Trophoblast cell (in vitro differentiated cells and primary cell): ENCODE data around the gene ADCY9.

Experiments
- DNase-seq, 2 donors: peaks; one replicate each; pipeline ENCODE4 v3.0.0-alpha.2; 2016
- H2AFZ ChIP-seq: 2 replicates; pipeline ENCODE4 v1.6.1; 2013; ENCODE audit warnings: low read length, moderate library complexity, mild to moderate bottlenecking; ENCODE audit not compliant: insufficient read depth, poor library complexity
- H2AK5ac ChIP-seq: 2 replicates; pipeline ENCODE4 v1.6.1; 2013; ENCODE audit warnings: mild to moderate bottlenecking, low read length
- H2BK120ac ChIP-seq: 2 replicates; pipeline ENCODE4 v1.6.1; 2013; ENCODE audit warnings: low read length, mild to moderate bottlenecking, moderate library complexity; ENCODE audit not compliant: insufficient read depth, poor library complexity
- H2BK12ac ChIP-seq: 2 replicates; pipeline ENCODE4 v1.6.1; 2013; ENCODE audit warnings: mild to moderate bottlenecking, low read length, moderate library complexity
- H2BK5ac ChIP-seq: 2 replicates; pipeline ENCODE4 v1.6.1; 2013; ENCODE audit warnings: low read length, low read depth, moderate library complexity, mild to moderate bottlenecking; ENCODE audit not compliant: poor library complexity
- H3K14ac ChIP-seq: 2 replicates; pipeline ENCODE4 v1.6.1; 2013; ENCODE audit warnings: mild to moderate bottlenecking, low read length
- H3K18ac ChIP-seq: 2 replicates; pipeline ENCODE4 v1.6.1; 2013; ENCODE audit warnings: mild to moderate bottlenecking, low read length
- H3K23ac ChIP-seq: 2 replicates; pipeline ENCODE4 v1.6.1; 2013; ENCODE audit warnings: low read length
- H3K27ac ChIP-seq: 2 replicates; pipeline ENCODE4 v1.5.1; 2013; ENCODE audit warnings: low read depth, mild to moderate bottlenecking, inconsistent platforms, low read length, moderate library complexity
- H3K27me3 ChIP-seq: 2 replicates; pipeline ENCODE4 v1.6.1; 2013; ENCODE audit warnings: inconsistent platforms, mild to moderate bottlenecking, low read length, moderate library complexity; ENCODE audit not compliant: insufficient read depth
- H3K36me3 ChIP-seq, 2 experiments: 1 replicate in 1 of 2; 2 replicates in 1 of 2; pipeline ENCODE4 v1.6.1; 2013; ENCODE audit warnings: low read length in 2 of 2, mild to moderate bottlenecking in 2 of 2, moderate library complexity in 1 of 2; ENCODE audit not compliant: insufficient read depth in 2 of 2, control insufficient read depth in 1 of 2
- H3K4ac ChIP-seq: 2 replicates; pipeline ENCODE4 v1.6.1; 2013; ENCODE audit warnings: low read depth, mild to moderate bottlenecking, low read length, moderate library complexity
- H3K4me1 ChIP-seq, 2 experiments: 1 replicate in 1 of 2; 2 replicates in 1 of 2; pipeline ENCODE4 v1.6.1; 2013; ENCODE audit warnings: low read length in 2 of 2, mild to moderate bottlenecking in 2 of 2, moderate library complexity in 1 of 2; ENCODE audit not compliant: insufficient read depth in 2 of 2, control insufficient read depth in 1 of 2
- H3K4me2 ChIP-seq: 2 replicates; pipeline ENCODE4 v1.6.1; 2013; ENCODE audit warnings: inconsistent platforms, mild to moderate bottlenecking, low read length, moderate library complexity
- H3K4me3 ChIP-seq: 2 replicates; pipeline ENCODE4 v1.5.1; 2013; ENCODE audit warnings: mild to moderate bottlenecking, low read depth, low read length, inconsistent platforms
- H3K79me1 ChIP-seq: one replicate; pipeline ENCODE4 v1.6.1; 2013; ENCODE audit warnings: low read length
- H3K79me2 ChIP-seq: 2 replicates; pipeline ENCODE4 v1.6.1; 2013; ENCODE audit warnings: low read length, mild to moderate bottlenecking; ENCODE audit not compliant: control insufficient read depth, insufficient read depth, poor library complexity
- H3K9ac ChIP-seq: 2 replicates; pipeline ENCODE4 v1.6.1; 2013; ENCODE audit warnings: mild to moderate bottlenecking, low read length
- H3K9me3 ChIP-seq: 2 replicates; pipeline ENCODE4 v1.6.1; 2013; ENCODE audit warnings: low read depth, mild to moderate bottlenecking, control low read depth, inconsistent platforms, low read length; ENCODE audit not compliant: insufficient read depth
- H4K12ac ChIP-seq: 2 replicates; pipeline ENCODE4 v1.6.1; 2013; ENCODE audit warnings: low read depth, mild to moderate bottlenecking, low read length, moderate library complexity
- H4K8ac ChIP-seq: 2 replicates; pipeline ENCODE4 v1.6.1; 2013; ENCODE audit warnings: low read depth, mild to moderate bottlenecking, low read length, moderate library complexity
- H4K91ac ChIP-seq: one replicate; pipeline ENCODE4 v1.6.1; 2013; ENCODE audit warnings: low read depth, mild to moderate bottlenecking, low read length, moderate library complexity
- WGBS: extraction: QIAGEN DNeasy Blood & Tissue Kit; methylation state at CpG from one replicate; pipeline ENCODE4 v1.1.7; 2013; ENCODE audit warnings: missing lambda C conversion rate; ENCODE audit not compliant: insufficient read length, insufficient coverage; ENCODE audit errors: extremely low coverage; 5-methylcytosine and 5-hydroxymethylcytosine counted together

The ADCY9 gene

DNA sequence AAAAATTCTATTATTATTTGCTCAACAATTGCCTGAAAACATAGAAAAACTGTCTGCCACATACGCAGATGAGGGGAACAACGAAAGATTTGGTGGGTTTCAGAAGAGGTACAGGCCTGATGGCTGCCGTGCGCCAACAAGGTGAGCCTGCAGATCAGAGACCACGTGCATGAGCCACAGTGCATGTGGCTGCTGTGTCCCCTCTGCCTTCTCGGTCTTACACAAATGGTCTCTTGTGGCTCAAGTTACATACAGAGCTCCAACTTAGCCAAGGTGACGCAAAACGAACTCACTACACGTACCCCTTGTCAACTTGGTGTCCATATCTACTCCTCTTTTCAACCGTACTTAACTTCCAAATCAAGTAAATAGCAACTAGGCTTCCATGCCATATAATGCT lies 82.3 kb downstream of the ADCY9 start:
- no peak overlapping the region for H2BK12ac ChIP-seq
- no peak overlapping the region for H3K14ac ChIP-seq
- no peak overlapping the region for H2AK5ac ChIP-seq
- no CpG with 5 or more reads among the region's 10 CpGs for WGBS
- no peak overlapping the region for H3K9ac ChIP-seq
- H3K9me3 ChIP-seq, result no peaks in the 10 kb centered on the region
- no peak overlapping the region for H3K27ac ChIP-seq
- no peak overlapping the region for H3K4me3 ChIP-seq
- no peak overlapping the region for H3K4ac ChIP-seq
- H3K27me3 ChIP-seq, result no peaks in the 10 kb centered on the region
- no peak overlapping the region for H3K4me2 ChIP-seq
- no peak overlapping the region for H2BK5ac ChIP-seq
- no peak overlapping the region for H2AFZ ChIP-seq
- no peak overlapping the region for H4K91ac ChIP-seq
- no peaks in the 10 kb centered on the region for H3K79me1 ChIP-seq
- no peak overlapping the region for H4K12ac ChIP-seq
- no peak overlapping the region for H2BK120ac ChIP-seq
- H3K18ac ChIP-seq, result no peak overlapping the region
- no peaks in the 10 kb centered on the region for H3K4me1 ChIP-seq
- no peaks in the 10 kb centered on the region for H3K79me2 ChIP-seq
- no peak overlapping the region for H4K8ac ChIP-seq
- no peaks in the 10 kb centered on the region for H3K36me3 ChIP-seq
- H3K23ac ChIP-seq, result no peak overlapping the region
- no peak for DNase-seq

GRCh38 chr16:4032768-4033167 lies 83.5 kb downstream of the ADCY9 start:
- Histone ChIP-seq H3K23ac (no peak overlapping the region), H3K36me3 (no peaks in the 10 kb centered on the region), H3K9me3 (no peaks in the 10 kb centered on the region), H2AK5ac (no peak overlapping the region), H3K4me2 (no peak overlapping the region), H2BK120ac (no peak overlapping the region), H3K4me3 (no peak overlapping the region), H3K9ac (no peak overlapping the region), H2AFZ (no peak overlapping the region), H4K8ac (no peak overlapping the region), H3K79me2 (no peaks in the 10 kb centered on the region), H3K14ac (no peak overlapping the region), H3K4ac (no peak overlapping the region), H3K4me1 (no peaks in the 10 kb centered on the region), H2BK12ac (no peak overlapping the region), H3K27me3 (no peaks in the 10 kb centered on the region), H4K91ac (no peak overlapping the region), H3K79me1 (no peaks in the 10 kb centered on the region), H3K18ac (no peak overlapping the region), H3K27ac (no peak overlapping the region), H2BK5ac (no peak overlapping the region), H4K12ac (no peak overlapping the region)
- no CpG with 5 or more reads among the region's 13 CpGs for WGBS
- no peak for DNase-seq

DNA sequence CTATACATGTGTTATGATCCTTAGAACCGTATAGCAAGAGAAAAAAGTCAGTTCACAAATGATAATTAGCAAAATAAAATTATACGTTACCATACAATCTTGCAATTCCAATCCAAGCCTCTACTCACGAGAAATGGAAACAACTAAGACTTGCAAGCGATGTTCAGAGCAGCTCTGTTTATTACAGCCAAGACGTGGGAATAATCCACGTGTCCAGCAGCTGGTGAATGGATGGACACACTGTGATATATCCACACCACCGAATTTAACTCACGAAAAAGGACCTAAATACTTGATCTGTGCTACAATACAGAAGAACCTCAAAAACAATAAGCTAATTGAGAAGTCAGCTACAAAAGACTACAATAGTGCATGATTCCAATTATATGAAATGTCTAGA lies 88.1 kb downstream of the ADCY9 start:
- WGBS, result no CpG with 5 or more reads among the region's 8 CpGs
- no peaks in the 10 kb centered on the region for H3K4me1 ChIP-seq

GRCh38 chr16:4026854-4027253 lies 89.4 kb downstream of the ADCY9 start:
- no peak overlapping the region for H4K12ac ChIP-seq
- no peak overlapping the region for H2BK120ac ChIP-seq
- H3K27me3 ChIP-seq, result no peaks in the 10 kb centered on the region
- H3K79me1 ChIP-seq, result no peaks in the 10 kb centered on the region
- no peak overlapping the region for H3K23ac ChIP-seq
- H3K9me3 ChIP-seq, result peaks cover 2% of the 10 kb centered on the region
- no CpG with 5 or more reads among the region's 7 CpGs for WGBS
- H4K8ac ChIP-seq, result no peak overlapping the region
- H3K4me1 ChIP-seq, result no peaks in the 10 kb centered on the region
- no peak overlapping the region for H2AFZ ChIP-seq
- no peak overlapping the region for H3K14ac ChIP-seq
- no peak overlapping the region for H3K4me2 ChIP-seq
- no peak overlapping the region for H3K27ac ChIP-seq
- no peak overlapping the region for H2BK5ac ChIP-seq
- no peaks in the 10 kb centered on the region for H3K36me3 ChIP-seq
- H2AK5ac ChIP-seq, result no peak overlapping the region
- no peak overlapping the region for H3K4me3 ChIP-seq
- no peak for DNase-seq
- H2BK12ac ChIP-seq, result no peak overlapping the region
- no peaks in the 10 kb centered on the region for H3K79me2 ChIP-seq
- no peak overlapping the region for H4K91ac ChIP-seq
- no peak overlapping the region for H3K18ac ChIP-seq
- no peak overlapping the region for H3K9ac ChIP-seq
- H3K4ac ChIP-seq, result no peak overlapping the region

More for the DNA sequence above, 88.1 kb downstream of the ADCY9 start:
- Histone ChIP-seq H3K79me2 (no peaks in the 10 kb centered on the region), H2AFZ (no peak overlapping the region), H3K23ac (no peak overlapping the region), H3K4ac (no peak overlapping the region), H4K12ac (no peak overlapping the region), H3K4me2 (no peak overlapping the region), H2AK5ac (no peak overlapping the region), H2BK12ac (no peak overlapping the region), H3K14ac (no peak overlapping the region), H3K9ac (no peak overlapping the region), H4K91ac (no peak overlapping the region), H3K9me3 (peaks cover 2% of the 10 kb centered on the region), H3K27ac (no peak overlapping the region), H2BK5ac (no peak overlapping the region), H3K36me3 (no peaks in the 10 kb centered on the region), H2BK120ac (no peak overlapping the region), H3K79me1 (no peaks in the 10 kb centered on the region), H3K27me3 (no peaks in the 10 kb centered on the region), H3K4me3 (no peak overlapping the region), H4K8ac (no peak overlapping the region), H3K18ac (no peak overlapping the region)
- DNase-seq, result no peak
